ENCODE measurements around the gene C6orf52. TPM values are rescaled to one million over a fixed set of nuclear protein-coding genes. Genes with fewer than 3 reads are reported as not detected.

The C6orf52 gene
- polyA plus RNA-seq, 1 donor from 2014 or later, result 9.4 TPM

DNA sequence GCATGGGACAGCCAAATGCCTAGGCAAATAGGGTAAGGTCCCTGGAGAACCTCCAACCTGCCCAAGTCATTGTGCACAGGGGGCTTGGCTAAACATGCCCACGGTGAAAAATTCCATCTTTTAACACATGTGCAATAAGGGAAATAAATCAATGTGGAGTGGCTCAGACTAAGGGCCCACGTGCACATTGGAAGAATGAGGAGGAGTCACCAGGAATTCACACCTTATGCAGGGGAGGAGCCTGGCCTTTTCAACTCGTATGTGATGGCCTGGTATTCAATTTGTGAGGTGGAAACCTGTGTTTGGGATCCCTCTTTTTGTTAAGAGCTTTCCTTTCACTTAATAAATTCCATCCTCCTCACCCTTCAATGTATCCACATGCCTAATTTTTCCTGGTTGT lies 12.6 kb downstream of the C6orf52 start:
- Histone ChIP-seq H3K27me3 (ENCODE audit: insufficient read depth, low read depth, low read length) (no peaks in the 10 kb centered on the region), H3F3A (ENCODE audit: insufficient read depth, low read length, poor library complexity, severe bottlenecking) (no peaks in the 10 kb centered on the region), H3K9me2 (ENCODE audit: insufficient read depth, low read length) (no peaks in the 10 kb centered on the region), H3K36me3 (ENCODE audit: insufficient read depth, low read length) (no peaks in the 10 kb centered on the region), H4K20me1 (ENCODE audit: insufficient read depth) (no peaks in the 10 kb centered on the region), H2AFZ (ENCODE audit: low read depth, low read length) (no peak overlapping the region), H3K27ac (ENCODE audit: low read length) (no peak overlapping the region), H3K4me2 (ENCODE audit: low read length) (no peak overlapping the region), H3K9ac (ENCODE audit: low read length) (no peak overlapping the region), H3K9me3 (ENCODE audit: low read length) (no peaks in the 10 kb centered on the region), H3K4me3 (ENCODE audit: low read length) (no peak overlapping the region), H3K79me2 (replicated peaks; ENCODE audit: insufficient read depth, low read length) (no peaks in the 10 kb centered on the region)
- no peak for TF ChIP-seq MXI1 (conservative IDR thresholded peaks at IDR 0.05; ENCODE audit: poor library complexity, severe bottlenecking)
- TF ChIP-seq, protein P1, sequence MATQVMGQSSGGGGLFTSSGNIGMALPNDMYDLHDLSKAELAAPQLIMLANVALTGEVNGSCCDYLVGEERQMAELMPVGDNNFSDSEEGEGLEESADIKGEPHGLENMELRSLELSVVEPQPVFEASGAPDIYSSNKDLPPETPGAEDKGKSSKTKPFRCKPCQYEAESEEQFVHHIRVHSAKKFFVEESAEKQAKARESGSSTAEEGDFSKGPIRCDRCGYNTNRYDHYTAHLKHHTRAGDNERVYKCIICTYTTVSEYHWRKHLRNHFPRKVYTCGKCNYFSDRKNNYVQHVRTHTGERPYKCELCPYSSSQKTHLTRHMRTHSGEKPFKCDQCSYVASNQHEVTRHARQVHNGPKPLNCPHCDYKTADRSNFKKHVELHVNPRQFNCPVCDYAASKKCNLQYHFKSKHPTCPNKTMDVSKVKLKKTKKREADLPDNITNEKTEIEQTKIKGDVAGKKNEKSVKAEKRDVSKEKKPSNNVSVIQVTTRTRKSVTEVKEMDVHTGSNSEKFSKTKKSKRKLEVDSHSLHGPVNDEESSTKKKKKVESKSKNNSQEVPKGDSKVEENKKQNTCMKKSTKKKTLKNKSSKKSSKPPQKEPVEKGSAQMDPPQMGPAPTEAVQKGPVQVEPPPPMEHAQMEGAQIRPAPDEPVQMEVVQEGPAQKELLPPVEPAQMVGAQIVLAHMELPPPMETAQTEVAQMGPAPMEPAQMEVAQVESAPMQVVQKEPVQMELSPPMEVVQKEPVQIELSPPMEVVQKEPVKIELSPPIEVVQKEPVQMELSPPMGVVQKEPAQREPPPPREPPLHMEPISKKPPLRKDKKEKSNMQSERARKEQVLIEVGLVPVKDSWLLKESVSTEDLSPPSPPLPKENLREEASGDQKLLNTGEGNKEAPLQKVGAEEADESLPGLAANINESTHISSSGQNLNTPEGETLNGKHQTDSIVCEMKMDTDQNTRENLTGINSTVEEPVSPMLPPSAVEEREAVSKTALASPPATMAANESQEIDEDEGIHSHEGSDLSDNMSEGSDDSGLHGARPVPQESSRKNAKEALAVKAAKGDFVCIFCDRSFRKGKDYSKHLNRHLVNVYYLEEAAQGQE (IDR thresholded peaks at IDR 0.05; ENCODE audit: borderline replicate concordance), result no peak
- TF ChIP-seq POLR2AphosphoS5 (IDR thresholded peaks at IDR 0.05), result no peak
- no peak for TF ChIP-seq RAD21 (conservative IDR thresholded peaks at IDR 0.05)
- TF ChIP-seq EP300 (conservative IDR thresholded peaks at IDR 0.05; ENCODE audit: poor library complexity, severe bottlenecking), result no peak
- TF ChIP-seq SMC3 (conservative IDR thresholded peaks at IDR 0.05; ENCODE audit: poor library complexity), result no peak
- TF ChIP-seq TAF1 (IDR thresholded peaks at IDR 0.05; ENCODE audit: low read depth), result no peak
- TF ChIP-seq, protein P2, sequence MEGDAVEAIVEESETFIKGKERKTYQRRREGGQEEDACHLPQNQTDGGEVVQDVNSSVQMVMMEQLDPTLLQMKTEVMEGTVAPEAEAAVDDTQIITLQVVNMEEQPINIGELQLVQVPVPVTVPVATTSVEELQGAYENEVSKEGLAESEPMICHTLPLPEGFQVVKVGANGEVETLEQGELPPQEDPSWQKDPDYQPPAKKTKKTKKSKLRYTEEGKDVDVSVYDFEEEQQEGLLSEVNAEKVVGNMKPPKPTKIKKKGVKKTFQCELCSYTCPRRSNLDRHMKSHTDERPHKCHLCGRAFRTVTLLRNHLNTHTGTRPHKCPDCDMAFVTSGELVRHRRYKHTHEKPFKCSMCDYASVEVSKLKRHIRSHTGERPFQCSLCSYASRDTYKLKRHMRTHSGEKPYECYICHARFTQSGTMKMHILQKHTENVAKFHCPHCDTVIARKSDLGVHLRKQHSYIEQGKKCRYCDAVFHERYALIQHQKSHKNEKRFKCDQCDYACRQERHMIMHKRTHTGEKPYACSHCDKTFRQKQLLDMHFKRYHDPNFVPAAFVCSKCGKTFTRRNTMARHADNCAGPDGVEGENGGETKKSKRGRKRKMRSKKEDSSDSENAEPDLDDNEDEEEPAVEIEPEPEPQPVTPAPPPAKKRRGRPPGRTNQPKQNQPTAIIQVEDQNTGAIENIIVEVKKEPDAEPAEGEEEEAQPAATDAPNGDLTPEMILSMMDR (IDR thresholded peaks at IDR 0.05; ENCODE audit: poor library complexity, severe bottlenecking), result no peak
- no peak for TF ChIP-seq EZH2 (IDR thresholded peaks at IDR 0.05; ENCODE audit: borderline replicate concordance, insufficient read depth, low read length, poor library complexity, severe bottlenecking)

DNA sequence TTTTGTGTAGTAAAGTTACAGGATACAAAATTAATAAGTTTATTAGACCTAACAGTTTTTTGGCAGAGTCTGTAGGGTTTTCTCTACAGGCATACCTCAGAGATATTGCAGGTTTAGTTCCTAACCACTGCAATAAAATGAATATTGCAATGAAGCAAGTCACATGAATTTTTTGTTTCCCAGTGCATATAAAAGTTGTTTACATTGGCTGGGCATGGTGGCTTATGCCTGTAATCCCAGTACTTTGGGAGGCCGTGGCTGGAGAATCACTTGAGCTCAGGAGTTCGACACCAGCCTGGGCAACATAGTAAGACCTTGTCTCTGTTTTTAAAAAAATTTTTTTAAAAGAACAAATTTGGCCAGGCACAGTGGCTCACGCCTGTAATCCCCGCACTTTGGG lies 16.0 kb downstream of the C6orf52 start:
- TF ChIP-seq SMC3 (conservative IDR thresholded peaks at IDR 0.05; ENCODE audit: poor library complexity) (no peak), EZH2 (IDR thresholded peaks at IDR 0.05; ENCODE audit: borderline replicate concordance, insufficient read depth, low read length, poor library complexity, severe bottlenecking) (no peak), TAF1 (IDR thresholded peaks at IDR 0.05; ENCODE audit: low read depth) (no peak), RAD21 (conservative IDR thresholded peaks at IDR 0.05) (no peak), POLR2AphosphoS5 (IDR thresholded peaks at IDR 0.05) (no peak), MXI1 (conservative IDR thresholded peaks at IDR 0.05; ENCODE audit: poor library complexity, severe bottlenecking) (no peak), EP300 (conservative IDR thresholded peaks at IDR 0.05; ENCODE audit: poor library complexity, severe bottlenecking) (no peak)
- TF ChIP-seq, protein P1 (IDR thresholded peaks at IDR 0.05; ENCODE audit: borderline replicate concordance), result no peak
- TF ChIP-seq, protein P2 (IDR thresholded peaks at IDR 0.05; ENCODE audit: poor library complexity, severe bottlenecking), result no peak
- H3K9me3 ChIP-seq (ENCODE audit: low read length), result no peaks in the 10 kb centered on the region

More for the DNA sequence above, 16.0 kb downstream of the C6orf52 start:
- Histone ChIP-seq H3K9ac (ENCODE audit: low read length) (no peak overlapping the region), H3K79me2 (replicated peaks; ENCODE audit: insufficient read depth, low read length) (no peaks in the 10 kb centered on the region), H4K20me1 (ENCODE audit: insufficient read depth) (no peaks in the 10 kb centered on the region), H3K36me3 (ENCODE audit: insufficient read depth, low read length) (no peaks in the 10 kb centered on the region), H3K4me2 (ENCODE audit: low read length) (no peak overlapping the region), H3K27ac (ENCODE audit: low read length) (no peak overlapping the region), H3K27me3 (ENCODE audit: insufficient read depth, low read depth, low read length) (no peaks in the 10 kb centered on the region), H3F3A (ENCODE audit: insufficient read depth, low read length, poor library complexity, severe bottlenecking) (no peaks in the 10 kb centered on the region), H3K4me3 (ENCODE audit: low read length) (no peak overlapping the region), H3K9me2 (ENCODE audit: insufficient read depth, low read length) (no peaks in the 10 kb centered on the region), H2AFZ (ENCODE audit: low read depth, low read length) (no peak overlapping the region)
